ENCODE results near the gene SOCS3. TPM values are rescaled to one million over a fixed set of nuclear protein-coding genes. Genes with fewer than 3 reads are reported as not detected.
A peak's percentile ranks its signal among the peaks of the same experiment; 100 is the strongest.

SOCS3 gene
- total RNA-seq, 1 experiment from 2014 or later = 103 TPM

DNA sequence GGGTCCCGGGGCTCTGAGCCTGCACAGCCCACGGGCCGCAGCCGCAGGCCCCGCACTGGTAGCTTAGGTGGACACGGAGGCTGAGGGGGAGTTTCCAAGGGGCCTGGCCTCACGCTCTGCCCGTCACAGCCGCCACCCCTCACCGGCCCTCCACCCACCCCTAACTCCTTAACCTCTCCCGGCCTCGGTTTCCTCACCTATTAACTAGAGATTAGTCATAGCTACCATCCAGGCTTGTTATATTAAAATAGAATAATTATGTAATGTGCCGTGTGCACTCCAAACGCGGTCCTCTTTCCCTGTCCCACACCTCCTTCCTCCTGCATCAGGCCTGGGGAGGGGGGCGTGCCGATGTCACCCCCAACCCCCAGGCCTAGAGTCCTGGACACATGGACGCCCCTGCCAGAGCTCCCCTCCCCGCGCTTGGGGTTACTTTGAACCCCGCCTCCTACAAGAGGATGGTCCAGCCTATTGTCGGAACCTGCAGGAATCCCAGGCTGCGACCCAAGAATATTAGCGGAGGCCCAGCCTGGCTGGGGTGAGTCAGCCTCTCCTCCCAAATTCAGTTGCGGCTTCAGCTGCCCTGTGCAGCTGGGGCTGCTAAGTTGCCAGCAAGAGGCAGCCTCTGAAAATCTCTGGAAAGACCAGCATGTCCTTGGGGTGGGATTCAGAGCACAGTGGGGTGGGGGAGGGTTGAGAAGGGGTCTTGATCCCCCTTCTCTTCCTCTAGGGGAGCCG is 17.3 kb downstream of the SOCS3 start:
- peak overlapping the region; percentile 97 for H3K27ac ChIP-seq (ENCODE audit: low read length)
- H3K36me3 ChIP-seq (ENCODE audit: low read depth, low read length) = no peaks in the 10 kb centered on the region
- TF ChIP-seq, protein P1, sequence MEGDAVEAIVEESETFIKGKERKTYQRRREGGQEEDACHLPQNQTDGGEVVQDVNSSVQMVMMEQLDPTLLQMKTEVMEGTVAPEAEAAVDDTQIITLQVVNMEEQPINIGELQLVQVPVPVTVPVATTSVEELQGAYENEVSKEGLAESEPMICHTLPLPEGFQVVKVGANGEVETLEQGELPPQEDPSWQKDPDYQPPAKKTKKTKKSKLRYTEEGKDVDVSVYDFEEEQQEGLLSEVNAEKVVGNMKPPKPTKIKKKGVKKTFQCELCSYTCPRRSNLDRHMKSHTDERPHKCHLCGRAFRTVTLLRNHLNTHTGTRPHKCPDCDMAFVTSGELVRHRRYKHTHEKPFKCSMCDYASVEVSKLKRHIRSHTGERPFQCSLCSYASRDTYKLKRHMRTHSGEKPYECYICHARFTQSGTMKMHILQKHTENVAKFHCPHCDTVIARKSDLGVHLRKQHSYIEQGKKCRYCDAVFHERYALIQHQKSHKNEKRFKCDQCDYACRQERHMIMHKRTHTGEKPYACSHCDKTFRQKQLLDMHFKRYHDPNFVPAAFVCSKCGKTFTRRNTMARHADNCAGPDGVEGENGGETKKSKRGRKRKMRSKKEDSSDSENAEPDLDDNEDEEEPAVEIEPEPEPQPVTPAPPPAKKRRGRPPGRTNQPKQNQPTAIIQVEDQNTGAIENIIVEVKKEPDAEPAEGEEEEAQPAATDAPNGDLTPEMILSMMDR (conservative IDR thresholded peaks at IDR 0.05; ENCODE audit: low read depth, low read length) = no peak
- TF ChIP-seq EZH2phosphoT487 (IDR thresholded peaks at IDR 0.05; ENCODE audit: borderline replicate concordance, low read length) (no peak), EZH2 (IDR thresholded peaks at IDR 0.05; ENCODE audit: low read length, unreplicated experiment) (no peak)
- peak overlapping the region; percentile 39; the same call in 1 of the 2 replicates for H2AFZ ChIP-seq (ENCODE audit: low read length)
- intact Hi-C loops (cut with micrococcal nuclease) = loop anchor here (1.0 kb wide), 2 partner anchors 18 to 28 kb away; partner anchors contain the start of gene SOCS3
- no peaks in the 10 kb centered on the region for H3K9me3 ChIP-seq (ENCODE audit: low read length)
- H3K4me3 ChIP-seq (ENCODE audit: low read length) = peak overlapping the region; percentile 60
- DNase-seq = peak; percentile 90
- peaks cover 69% of the 10 kb centered on the region for H3K4me1 ChIP-seq (ENCODE audit: insufficient read depth, low read length)
- H3K4me2 ChIP-seq (ENCODE audit: low read length) = peak overlapping the region; percentile 89
- peak overlapping the region; percentile 89 for H3K9ac ChIP-seq (ENCODE audit: low read length)
- CTCF ChIA-PET = interaction anchor here (0.6 to 1.4 kb wide), 6 partner anchors 15 to 1497 kb away, joined by 3 to 13 read pairs (median 4); partner anchors contain the start of gene CBX4
- H4K20me1 ChIP-seq (ENCODE audit: low read length) = no peaks in the 10 kb centered on the region
- no peaks in the 10 kb centered on the region for H3K9me2 ChIP-seq (replicated peaks; ENCODE audit: low read length)
- POLR2A ChIA-PET (ENCODE audit: unreplicated experiment) = interaction anchor here (0.5 to 1.2 kb wide), 7 partner anchors 9 to 1154 kb away, joined by 3 to 14 read pairs (median 4); no protein-coding TSS in a partner anchor
- H3K27me3 ChIP-seq (ENCODE audit: low read length) = no peaks in the 10 kb centered on the region
- ATAC-seq = peak; percentile 61
- peaks cover 5% of the 10 kb centered on the region; the same call in 1 of the 2 replicates for H3K79me2 ChIP-seq (ENCODE audit: low read length)
- TSS peak; percentile 12 for BruUV-seq (replicated peaks)
- H3F3A ChIP-seq (ENCODE audit: low read length, unreplicated experiment) = peaks cover 18% of the 10 kb centered on the region

DNA sequence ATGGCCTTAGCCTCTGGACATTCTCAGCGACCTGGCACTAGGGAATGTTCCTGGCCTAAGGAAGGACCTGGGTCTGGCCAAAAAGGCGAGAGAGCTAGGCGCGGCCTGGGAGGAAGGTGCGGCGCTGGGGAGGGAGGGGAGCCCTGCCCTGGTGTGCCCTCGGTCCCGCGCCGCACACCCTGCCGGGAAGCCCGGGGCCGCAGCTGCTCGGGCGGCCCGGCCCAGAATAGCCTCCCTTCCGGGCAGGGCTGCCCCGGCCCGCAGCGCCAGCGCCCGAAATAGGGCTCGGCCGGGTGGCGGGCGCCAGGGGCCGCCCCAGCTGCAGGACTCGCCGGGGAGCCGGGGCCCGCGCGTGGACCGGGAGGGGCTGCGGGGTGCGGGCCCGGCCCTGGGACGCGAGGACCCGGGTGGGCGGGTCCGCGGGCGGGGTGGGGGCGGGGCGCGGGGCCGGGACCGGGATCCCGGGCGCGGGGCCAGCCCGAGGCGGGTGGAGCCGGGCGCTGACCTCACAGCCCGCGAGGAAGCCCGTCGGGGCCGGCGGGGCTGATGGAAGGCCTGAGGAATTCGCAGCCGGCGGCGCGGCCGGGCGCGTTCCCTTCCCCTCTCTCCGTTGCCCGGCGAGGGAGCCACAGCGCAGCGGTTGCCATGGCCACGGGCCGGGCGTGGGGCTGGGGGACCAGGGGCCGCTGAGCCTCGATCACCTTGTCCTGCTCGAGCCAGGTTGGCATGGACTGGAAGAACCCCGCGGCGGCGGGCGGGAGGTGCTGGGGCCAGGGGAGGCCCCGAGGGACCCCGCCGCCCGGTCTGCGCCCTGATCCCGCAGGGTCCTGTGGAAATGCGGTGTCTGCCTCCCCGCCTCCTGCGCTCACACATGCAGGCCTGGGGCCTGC is 18.1 kb downstream of the SOCS3 start:
- Histone ChIP-seq H3K36me3 (ENCODE audit: low read depth, low read length) (no peaks in the 10 kb centered on the region), H3K27ac (ENCODE audit: low read length) (peak overlapping the region; percentile 97), H2AFZ (ENCODE audit: low read length) (peak overlapping the region; percentile 40; the same call in 1 of the 2 replicates), H3K4me1 (ENCODE audit: insufficient read depth, low read length) (peaks cover 75% of the 10 kb centered on the region), H4K20me1 (ENCODE audit: low read length) (no peaks in the 10 kb centered on the region), H3K27me3 (ENCODE audit: low read length) (no peaks in the 10 kb centered on the region), H3K9ac (ENCODE audit: low read length) (peak overlapping the region; percentile 89), H3K4me2 (ENCODE audit: low read length) (peak overlapping the region; percentile 89), H3F3A (ENCODE audit: low read length, unreplicated experiment) (peaks cover 21% of the 10 kb centered on the region), H3K79me2 (ENCODE audit: low read length) (peaks cover 5% of the 10 kb centered on the region; the same call in 1 of the 2 replicates), H3K9me3 (ENCODE audit: low read length) (no peaks in the 10 kb centered on the region), H3K9me2 (replicated peaks; ENCODE audit: low read length) (no peaks in the 10 kb centered on the region), H3K4me3 (ENCODE audit: low read length) (peak overlapping the region; percentile 60)
- ATAC-seq = peak; percentile 36
- TF ChIP-seq EZH2phosphoT487 (IDR thresholded peaks at IDR 0.05; ENCODE audit: borderline replicate concordance, low read length) = no peak
- TF ChIP-seq, protein P1 (conservative IDR thresholded peaks at IDR 0.05; ENCODE audit: low read depth, low read length) = no peak
- ChIA-PET POLR2A (ENCODE audit: unreplicated experiment) (interaction anchor here (0.5 to 1.2 kb wide), 3 partner anchors 27 to 28 kb away, joined by 4 to 6 read pairs (median 4); no protein-coding TSS in a partner anchor), CTCF (interaction anchor here (0.6 to 1.4 kb wide), 4 partner anchors 19 to 1497 kb away, joined by 3 to 4 read pairs (median 4); partner anchors contain the start of gene CBX4)
- DNase-seq = peak; percentile 82
- no TSS peak for BruUV-seq (replicated peaks)
- intact Hi-C loops (cut with micrococcal nuclease) = loop anchor here (1.0 kb wide), 1 partner anchor 18 kb away; the partner anchor contains the start of gene SOCS3

Data from PC-3 (cell line).